Lower leg skin (tissue), 3 donors: ENCODE measurements around the gene HYLS1.

Experiments used
- CTCF ChIP-seq, 3 donors: fragments of 450-650 bp; IDR thresholded peaks; one replicate each; pipeline ENCODE4 v1.5.1; 2016; ENCODE audit warnings: antibody characterized with exemption in 3 of 3, mild to moderate bottlenecking in 3 of 3, moderate library complexity in 2 of 3
- POLR2A ChIP-seq, 2 donors: fragments of 450-650 bp; IDR thresholded peaks; one replicate each; pipeline ENCODE4 v1.6.1; 2016 to 2017; ENCODE audit warnings: antibody characterized with exemption in 2 of 2, mild to moderate bottlenecking in 1 of 2, moderate library complexity in 1 of 2

- no peak for TF ChIP-seq CTCF (IDR thresholded peaks at IDR 0.05)
- TF ChIP-seq POLR2A (IDR thresholded peaks at IDR 0.05), result no peak
Observed at GRCh38 chr11:125947419-125948277, 60.2 kb downstream of the HYLS1 start.
